Stimulated activated CD4-positive, alpha-beta T cell treated with anti-CD3 and anti-CD28 coated beads, Interleukin-4, amount 100 ng/mL, for 4 hours (primary cell): ENCODE measurements around the gene B4GALNT4.
"Not testable (repeated sequence)": the region's sequence is repeated elsewhere in the genome, so short reads cannot be mapped to it uniquely, and the experiment has no call there.

ENCODE experiments used
- DNase-seq, 2 experiments: peaks; one replicate each; pipeline ENCODE4 v3.0.0-alpha.2; 2020

B4GALNT4 gene, protein sequence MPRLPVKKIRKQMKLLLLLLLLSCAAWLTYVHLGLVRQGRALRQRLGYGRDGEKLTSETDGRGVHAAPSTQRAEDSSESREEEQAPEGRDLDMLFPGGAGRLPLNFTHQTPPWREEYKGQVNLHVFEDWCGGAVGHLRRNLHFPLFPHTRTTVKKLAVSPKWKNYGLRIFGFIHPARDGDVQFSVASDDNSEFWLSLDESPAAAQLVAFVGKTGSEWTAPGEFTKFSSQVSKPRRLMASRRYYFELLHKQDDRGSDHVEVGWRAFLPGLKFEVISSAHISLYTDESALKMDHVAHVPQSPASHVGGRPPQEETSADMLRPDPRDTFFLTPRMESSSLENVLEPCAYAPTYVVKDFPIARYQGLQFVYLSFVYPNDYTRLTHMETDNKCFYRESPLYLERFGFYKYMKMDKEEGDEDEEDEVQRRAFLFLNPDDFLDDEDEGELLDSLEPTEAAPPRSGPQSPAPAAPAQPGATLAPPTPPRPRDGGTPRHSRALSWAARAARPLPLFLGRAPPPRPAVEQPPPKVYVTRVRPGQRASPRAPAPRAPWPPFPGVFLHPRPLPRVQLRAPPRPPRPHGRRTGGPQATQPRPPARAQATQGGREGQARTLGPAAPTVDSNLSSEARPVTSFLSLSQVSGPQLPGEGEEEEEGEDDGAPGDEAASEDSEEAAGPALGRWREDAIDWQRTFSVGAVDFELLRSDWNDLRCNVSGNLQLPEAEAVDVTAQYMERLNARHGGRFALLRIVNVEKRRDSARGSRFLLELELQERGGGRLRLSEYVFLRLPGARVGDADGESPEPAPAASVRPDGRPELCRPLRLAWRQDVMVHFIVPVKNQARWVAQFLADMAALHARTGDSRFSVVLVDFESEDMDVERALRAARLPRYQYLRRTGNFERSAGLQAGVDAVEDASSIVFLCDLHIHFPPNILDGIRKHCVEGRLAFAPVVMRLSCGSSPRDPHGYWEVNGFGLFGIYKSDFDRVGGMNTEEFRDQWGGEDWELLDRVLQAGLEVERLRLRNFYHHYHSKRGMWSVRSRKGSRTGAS

GRCh38 chr11:369336-370018, at the start of gene B4GALNT4:
Gene B4GALNT4, plus strand, starts transcription at chr11:369499. Its CDS starts 305 bp downstream, at chr11:369804.
- DNase-seq: peak; percentile 24 to 36

DNA sequence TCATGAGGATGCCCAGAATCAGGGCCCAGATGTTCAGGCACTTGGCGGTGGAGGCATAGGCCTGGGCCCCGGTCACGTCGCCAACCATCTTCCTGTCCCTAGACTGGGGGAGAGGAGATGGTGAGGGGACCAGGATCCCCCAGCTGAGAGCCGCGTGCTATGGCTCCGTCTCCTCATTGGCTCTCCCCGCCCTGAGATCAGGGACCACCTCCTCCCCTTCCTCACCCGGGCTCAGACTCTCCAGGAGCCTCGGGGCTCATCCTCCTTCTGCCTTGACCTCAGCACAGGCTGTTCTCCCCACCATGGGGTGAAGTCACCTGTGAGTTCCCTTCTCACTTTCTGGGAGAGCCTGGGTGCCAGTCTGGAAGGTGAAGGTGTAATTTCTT, 49.4 kb upstream of the B4GALNT4 start:
- not testable (repeated sequence) for DNase-seq

GRCh38 chr11:324156-324555, 45.1 kb upstream of the B4GALNT4 start:
- no peak for DNase-seq

- not testable (repeated sequence) for DNase-seq
These were observed 44.4 kb upstream of the B4GALNT4 start for GRCh38 chr11:324593-325517.

DNA sequence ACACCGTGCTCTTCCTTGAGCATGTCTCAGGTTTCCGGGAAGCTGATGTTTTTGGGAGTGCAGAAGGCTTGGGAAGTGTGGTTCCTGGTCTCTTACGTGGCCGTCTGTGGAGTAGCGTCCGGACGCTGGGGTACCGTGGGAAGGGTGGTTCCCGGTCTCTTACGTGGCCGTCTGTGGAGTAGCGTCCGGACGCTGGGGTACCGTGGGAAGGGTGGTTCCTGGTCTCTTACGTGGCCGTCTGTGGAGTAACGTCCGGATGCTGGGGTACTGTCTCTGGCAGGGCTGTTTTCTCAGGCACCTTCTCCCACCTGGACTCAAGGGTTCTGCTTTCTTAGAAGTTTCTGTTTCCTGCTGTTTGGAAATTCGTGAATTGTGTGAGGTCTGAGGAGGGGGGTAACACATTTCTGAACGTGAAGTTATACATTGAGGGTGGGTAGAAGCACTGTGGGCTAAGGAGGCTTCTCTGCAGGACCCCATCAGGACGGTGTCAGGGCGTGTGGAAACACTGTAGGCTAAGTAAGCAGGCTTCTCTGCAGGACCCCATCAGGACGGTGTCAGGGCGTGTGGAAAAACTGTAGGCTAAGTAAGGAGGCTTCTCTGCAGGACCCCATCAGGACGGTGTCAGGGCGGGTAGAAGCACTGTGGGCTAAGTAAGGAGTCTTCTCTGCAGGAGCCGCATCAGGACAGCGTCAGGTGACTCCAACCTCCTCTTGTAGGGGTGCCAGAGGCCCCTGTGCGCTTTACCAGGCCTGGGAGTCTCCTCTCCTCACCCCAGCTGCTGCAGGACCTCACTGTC, 43.3 kb upstream of the B4GALNT4 start:
- no peak for DNase-seq

GRCh38 chr11:326592-326841, 42.8 kb upstream of the B4GALNT4 start:
- DNase-seq: no peak

DNA sequence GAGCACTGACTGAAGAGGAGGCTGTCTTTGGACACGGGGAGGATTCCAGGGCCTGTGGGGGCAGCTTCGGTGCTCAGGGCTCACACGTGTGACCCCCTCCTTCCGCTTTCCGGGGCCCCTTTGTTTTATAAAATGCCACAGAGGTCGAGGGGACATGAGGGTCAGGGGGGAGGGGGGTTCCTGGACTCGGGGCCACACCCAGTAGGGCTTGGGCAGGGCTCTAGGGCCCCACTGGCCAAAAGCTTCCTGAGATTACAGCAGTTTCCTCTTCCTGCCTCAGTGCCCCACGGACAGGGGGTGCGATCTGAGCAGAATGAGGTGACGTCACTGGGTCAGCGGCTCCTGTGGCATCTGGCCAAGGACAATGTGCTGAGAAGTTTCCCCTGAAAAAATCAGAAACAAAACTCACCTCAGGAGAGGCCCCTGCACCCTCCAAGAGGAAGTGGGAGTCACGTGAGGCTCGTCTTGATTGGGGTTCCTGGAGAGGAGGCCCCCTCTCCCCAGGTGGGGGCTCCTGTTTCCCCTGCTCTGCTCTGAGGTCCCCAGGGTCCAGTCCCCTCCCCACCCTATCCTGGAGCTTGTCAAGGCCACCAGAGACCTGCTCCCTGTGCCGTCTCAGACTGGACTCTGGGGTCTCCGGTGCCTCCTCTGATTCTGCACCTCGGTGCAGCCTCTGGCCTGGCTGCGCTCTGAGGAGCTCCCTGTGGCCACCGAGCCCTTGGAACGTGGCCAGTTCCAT, 42.3 kb upstream of the B4GALNT4 start:
- DNase-seq: peak; percentile 46 to 50

GRCh38 chr11:327581-327923, 41.7 kb upstream of the B4GALNT4 start:
- no peak for DNase-seq

- DNase-seq: no peak
These were observed 41.3 kb upstream of the B4GALNT4 start for GRCh38 chr11:328012-328411.

DNA sequence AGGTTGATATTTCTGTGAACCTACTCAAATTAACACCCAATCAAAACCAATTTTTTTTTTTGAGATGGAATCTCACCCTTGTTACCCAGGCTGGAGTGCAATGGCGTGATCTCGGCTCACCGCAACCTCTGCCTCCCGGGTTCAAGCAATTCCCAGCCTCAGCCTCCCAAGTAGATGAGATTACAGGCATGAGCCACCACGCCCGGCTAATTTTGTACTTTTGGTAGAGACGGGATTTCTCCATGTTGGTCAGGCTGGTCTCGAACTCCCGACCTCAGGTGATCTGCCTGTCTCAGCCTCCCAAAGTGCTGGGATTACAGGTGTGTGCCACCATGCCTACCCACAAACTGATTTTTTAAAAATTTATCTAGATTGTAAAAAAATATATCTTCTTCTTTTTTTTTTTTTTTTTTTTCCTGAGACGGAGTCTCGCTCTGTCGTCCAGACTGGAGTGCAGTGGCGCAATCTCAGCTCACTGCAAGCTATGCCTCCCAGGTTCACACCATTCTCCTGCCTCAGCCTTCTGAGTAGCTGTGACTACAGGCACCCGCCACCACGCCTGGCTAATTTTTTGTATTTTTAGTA, 40.7 kb upstream of the B4GALNT4 start:
- DNase-seq: not testable (repeated sequence)

DNA sequence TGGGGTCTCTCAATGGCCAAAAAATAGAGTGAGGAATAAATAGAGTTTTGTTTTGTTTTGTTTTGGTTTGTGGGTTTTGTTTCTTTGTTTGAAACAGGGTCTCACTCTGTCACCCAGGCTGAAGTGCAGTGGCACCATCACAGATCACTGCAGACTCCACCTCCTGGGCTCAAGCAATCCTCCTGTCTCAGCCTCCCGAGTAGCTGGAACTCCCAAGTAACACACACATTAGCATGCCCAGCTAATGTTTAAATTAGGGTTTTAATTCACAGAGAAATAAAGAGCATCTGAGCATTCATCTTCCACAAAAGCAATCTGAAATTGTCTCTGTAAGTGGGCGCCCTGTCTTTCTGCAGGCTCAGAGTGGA, 39.4 kb upstream of the B4GALNT4 start:
- DNase-seq: no peak

- no peak for DNase-seq
These were observed 39.0 kb upstream of the B4GALNT4 start for GRCh38 chr11:330307-330693.

- no peak for DNase-seq
These were observed 38.5 kb upstream of the B4GALNT4 start for GRCh38 chr11:330694-331357.

GRCh38 chr11:331358-332060, 37.8 kb upstream of the B4GALNT4 start:
- DNase-seq: no peak

DNA sequence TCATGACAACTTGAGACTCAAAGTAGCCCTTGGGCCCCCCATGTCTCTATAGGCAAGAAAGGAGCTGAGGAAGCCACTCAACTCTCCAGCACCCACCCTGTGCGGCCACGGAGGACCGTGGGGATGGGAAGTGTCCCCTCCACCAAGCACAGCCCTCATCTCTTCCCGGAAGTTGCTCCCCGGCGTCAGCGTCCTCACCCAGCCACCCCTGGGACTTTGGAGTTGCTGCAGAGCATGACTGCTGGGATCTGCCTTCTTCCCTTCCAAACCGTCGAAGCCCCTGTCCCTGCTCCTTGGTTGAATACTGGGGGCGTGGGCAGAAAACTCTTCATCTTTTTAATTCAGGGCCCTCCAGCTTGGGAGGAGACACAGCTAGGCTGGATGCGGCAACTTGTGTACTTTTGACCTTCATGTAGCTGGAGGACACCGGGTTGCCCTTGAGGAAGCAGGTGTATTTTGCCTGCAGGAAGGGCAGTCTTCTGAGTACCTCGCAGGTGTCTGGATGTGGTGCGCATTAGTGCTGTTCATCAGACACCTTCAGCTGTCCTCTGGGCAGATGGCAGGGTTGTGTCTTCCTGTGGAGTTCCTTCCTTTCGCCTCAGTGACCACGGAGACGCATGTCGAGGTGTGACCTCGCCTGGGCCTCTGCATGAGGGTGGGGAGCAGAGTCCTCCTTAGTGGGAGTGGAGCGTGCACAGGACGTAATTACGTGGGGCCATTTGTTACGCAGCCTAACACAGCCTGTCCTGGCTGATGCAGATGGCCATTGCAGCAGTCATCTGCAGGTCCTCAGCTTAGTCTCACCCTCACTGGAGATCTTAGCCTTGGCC, 36.4 kb upstream of the B4GALNT4 start:
- no peak for DNase-seq

DNA sequence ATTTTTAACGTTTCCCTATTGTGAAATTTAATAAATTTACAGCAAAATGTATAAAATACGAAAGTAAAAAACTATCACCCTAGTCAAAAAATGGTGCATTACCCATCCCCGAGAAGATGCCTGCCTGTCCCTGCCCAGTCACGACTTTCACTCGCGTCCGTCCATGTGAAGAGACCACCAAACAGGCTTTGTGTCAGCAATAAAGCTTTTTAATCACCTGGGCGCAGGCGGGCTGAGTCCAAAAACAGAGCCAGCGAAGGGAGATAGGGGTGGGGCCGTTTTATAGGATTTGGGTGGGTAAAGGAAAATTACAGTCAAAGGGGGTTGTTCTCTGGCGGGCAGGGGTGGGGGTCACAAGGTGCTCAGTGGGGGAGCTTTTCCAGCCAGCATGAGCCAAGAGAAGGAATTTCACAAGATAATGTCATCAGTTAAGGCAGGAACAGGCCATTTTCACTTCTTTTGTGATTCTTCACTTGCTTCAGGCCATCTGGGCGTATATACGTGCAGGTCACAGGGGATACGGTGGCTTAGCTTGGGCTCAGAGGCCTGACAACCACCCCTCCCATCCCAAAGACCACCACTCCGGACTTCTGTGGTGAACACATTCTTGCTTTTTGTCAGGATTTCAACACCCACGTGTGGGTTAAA, 35.6 kb upstream of the B4GALNT4 start:
- DNase-seq: not testable (repeated sequence)

DNA sequence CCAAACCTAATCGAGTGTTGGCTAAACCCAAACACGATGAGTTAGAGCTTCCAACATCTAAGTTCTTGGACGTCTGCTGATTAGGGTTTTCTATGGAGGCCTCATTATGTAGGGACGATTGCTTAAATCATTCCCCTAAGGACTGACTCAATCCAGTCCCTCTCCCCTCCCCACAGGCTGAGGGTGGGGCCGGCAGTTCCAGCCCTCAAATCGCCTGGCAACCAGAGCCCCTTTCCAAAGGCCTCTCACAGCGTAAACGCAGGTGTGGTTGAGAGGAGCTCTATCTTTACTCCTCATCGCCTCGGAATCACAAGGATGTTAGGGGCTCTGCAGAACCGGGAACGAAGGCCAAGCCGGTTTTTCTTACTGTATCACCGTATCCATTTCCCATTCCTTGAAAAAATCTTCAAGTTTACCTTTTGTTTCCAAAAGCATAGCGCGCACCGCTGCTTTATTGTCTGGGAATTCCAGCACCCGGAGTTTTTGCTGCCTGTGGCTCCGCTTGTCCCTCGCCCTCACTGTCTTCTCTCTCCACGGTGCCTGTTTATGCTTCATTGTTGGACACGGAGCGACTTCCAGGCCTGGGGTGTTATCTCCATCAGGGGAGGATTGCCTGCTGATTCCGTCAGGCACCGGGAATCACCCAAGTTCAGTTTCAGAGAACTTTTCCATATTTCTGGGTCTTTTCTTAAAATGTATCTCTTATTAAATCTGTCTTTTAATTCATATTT, 34.9 kb upstream of the B4GALNT4 start:
- DNase-seq: no peak
